ENCODE data around the gene LCE1B. TPM values are rescaled to one million over a fixed set of nuclear protein-coding genes. Genes with fewer than 3 reads are reported as not detected.

The LCE1B gene
- total RNA-seq, 1 donor from 2014 or later, result not detected

- TF ChIP-seq EZH2 (IDR thresholded peaks at IDR 0.05) (no peak), EZH2phosphoT487 (IDR thresholded peaks at IDR 0.05) (no peak), CTCF (IDR thresholded peaks at IDR 0.05) (no peak)
- no peak within 1 kb of the TSS for H3K4me3 ChIP-seq
- Mint-ChIP-seq H3K27me3 (ENCODE audit: insufficient read depth, low read depth) (no peaks in the 10 kb centered on the region), H3K9me3 (peaks cover 12% of the 10 kb centered on the region), H3K4me1 (no peaks in the 10 kb centered on the region), H3K36me3 (no peaks in the 10 kb centered on the region), H3K4me3 (no peak within 1 kb of the TSS), H3K27ac (no peak within 1 kb of the TSS)
- H3K9me3 ChIP-seq (ENCODE audit: low read depth), result peaks cover 17% of the 10 kb centered on the region
- H3F3A ChIP-seq (ENCODE audit: low read depth), result no peaks in the 10 kb centered on the region
- H3K27me3 ChIP-seq, result no peaks in the 10 kb centered on the region
- H3K79me2 ChIP-seq (ENCODE audit: low read depth), result no peaks in the 10 kb centered on the region
- no peaks in the 10 kb centered on the region for H4K20me1 ChIP-seq (ENCODE audit: low read depth)
- H2AFZ ChIP-seq (replicated peaks), result no peak within 1 kb of the TSS
- no peak within 1 kb of the TSS for H3K9ac ChIP-seq
- H3K27ac ChIP-seq, result no peak within 1 kb of the TSS
- no peak within 1 kb of the TSS for H3K4me2 ChIP-seq
- H3K4me1 ChIP-seq, result no peaks in the 10 kb centered on the region
- no peak for DNase-seq (ENCODE audit: low spot score)
- no peaks in the 10 kb centered on the region for H3K36me3 ChIP-seq
Observed at GRCh38 chr1:152827173-152827572, 15.4 kb downstream of the LCE1B start, which contains the start of gene LCE1A. TSS of gene LCE1A (plus strand) at chr1:152827473. CDS start at chr1:152827473, 0 bp downstream.

DNA sequence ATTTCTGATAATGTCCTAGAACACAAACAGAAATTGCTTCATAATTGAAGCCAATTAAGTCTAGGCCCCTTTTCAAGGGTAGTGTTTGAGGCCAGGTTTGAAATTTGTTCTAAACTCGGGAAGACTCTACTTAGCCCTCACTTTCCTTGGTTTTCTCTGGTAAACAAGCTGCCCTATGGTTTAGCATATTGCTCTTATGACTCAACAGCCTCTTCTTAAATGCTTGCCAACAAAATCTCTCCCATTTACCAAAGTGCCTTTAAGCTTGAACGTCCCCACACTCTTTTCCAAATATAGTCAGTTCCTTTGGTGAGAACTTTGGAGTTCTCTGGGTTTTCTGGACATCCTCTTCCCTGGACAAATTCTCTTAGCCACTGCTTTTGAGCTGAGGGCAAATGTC lies 25.1 kb downstream of the LCE1B start:
- no peaks in the 10 kb centered on the region for H3K27me3 ChIP-seq
- H3K27me3 Mint-ChIP-seq (ENCODE audit: insufficient read depth, low read depth), result no peaks in the 10 kb centered on the region
- H3K4me2 ChIP-seq, result no peak overlapping the region
- no peaks in the 10 kb centered on the region for H3K79me2 ChIP-seq (ENCODE audit: low read depth)
- no peaks in the 10 kb centered on the region for H4K20me1 ChIP-seq (ENCODE audit: low read depth)
- no peaks in the 10 kb centered on the region for H3K4me1 Mint-ChIP-seq
- no peak overlapping the region for H3K27ac Mint-ChIP-seq
- H3K4me1 ChIP-seq, result no peaks in the 10 kb centered on the region
- no peak overlapping the region for H3K9ac ChIP-seq
- no peaks in the 10 kb centered on the region for H3K36me3 ChIP-seq
- H3K27ac ChIP-seq, result no peak overlapping the region
- no peaks in the 10 kb centered on the region for H3K36me3 Mint-ChIP-seq
- no peak overlapping the region for H3K4me3 Mint-ChIP-seq
- H3K9me3 ChIP-seq (ENCODE audit: low read depth), result no peaks in the 10 kb centered on the region
- peaks cover 6% of the 10 kb centered on the region for H3K9me3 Mint-ChIP-seq
- H3K4me3 ChIP-seq, result no peak overlapping the region
- H2AFZ ChIP-seq (replicated peaks), result no peak overlapping the region
- no peak for TF ChIP-seq EZH2 (IDR thresholded peaks at IDR 0.05)
- no peak for TF ChIP-seq CTCF (IDR thresholded peaks at IDR 0.05)
- TF ChIP-seq EZH2phosphoT487 (IDR thresholded peaks at IDR 0.05), result no peak
- no peak for DNase-seq (ENCODE audit: low spot score)
- H3F3A ChIP-seq (ENCODE audit: low read depth), result no peaks in the 10 kb centered on the region

DNA sequence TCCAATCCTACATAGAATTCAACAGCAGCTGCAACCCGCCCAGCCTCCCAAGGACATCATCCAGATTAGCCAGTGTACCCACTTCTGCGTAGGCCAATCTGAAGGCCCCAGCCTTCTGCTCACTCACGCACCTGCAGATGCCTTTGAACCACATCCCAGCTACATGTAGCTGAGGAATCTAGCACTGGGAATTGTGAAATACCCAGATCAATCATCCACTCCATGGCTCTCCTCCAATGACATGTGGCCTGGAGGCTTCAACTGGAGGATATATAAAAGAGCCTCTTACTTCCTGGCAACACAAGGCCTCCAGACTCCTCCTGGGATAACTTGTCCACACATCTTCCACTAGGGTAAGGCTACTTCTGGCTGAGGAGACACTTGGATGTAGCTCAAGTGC lies 30.8 kb downstream of the LCE1B start, which contains the start of gene LCE6A:
Gene LCE6A (plus strand): TSS at position 301 of the 400 bp plus-strand sequence. CDS start 665 bp downstream, outside the sequence.
- H4K20me1 ChIP-seq (ENCODE audit: low read depth), result no peaks in the 10 kb centered on the region
- no peak within 1 kb of the TSS for H3K27ac Mint-ChIP-seq
- no peak within 1 kb of the TSS for H3K4me3 ChIP-seq
- H3K36me3 Mint-ChIP-seq, result no peaks in the 10 kb centered on the region
- no peaks in the 10 kb centered on the region for H3K4me1 ChIP-seq
- H3K4me1 Mint-ChIP-seq, result no peaks in the 10 kb centered on the region
- peaks cover 3% of the 10 kb centered on the region for H3K9me3 Mint-ChIP-seq
- no peak within 1 kb of the TSS for H2AFZ ChIP-seq (replicated peaks)
- peaks cover 11% of the 10 kb centered on the region for H3K9me3 ChIP-seq (ENCODE audit: low read depth)
- no peak within 1 kb of the TSS for H3K4me3 Mint-ChIP-seq
- H3K4me2 ChIP-seq, result no peak within 1 kb of the TSS
- H3K36me3 ChIP-seq, result no peaks in the 10 kb centered on the region
- no peaks in the 10 kb centered on the region for H3K27me3 ChIP-seq
- no peak within 1 kb of the TSS for H3K9ac ChIP-seq
- no peak for DNase-seq (ENCODE audit: low spot score)
- TF ChIP-seq EZH2 (IDR thresholded peaks at IDR 0.05), result no peak
- TF ChIP-seq CTCF (IDR thresholded peaks at IDR 0.05), result no peak
- no peak for TF ChIP-seq EZH2phosphoT487 (IDR thresholded peaks at IDR 0.05)
- H3F3A ChIP-seq (ENCODE audit: low read depth), result no peaks in the 10 kb centered on the region
- H3K27ac ChIP-seq, result no peak within 1 kb of the TSS
- H3K27me3 Mint-ChIP-seq (ENCODE audit: insufficient read depth, low read depth), result no peaks in the 10 kb centered on the region
- H3K79me2 ChIP-seq (ENCODE audit: low read depth), result no peaks in the 10 kb centered on the region
